HG02938 (cell line): ENCODE results near the gene SLC34A3.
"Not testable (repeated sequence)": the region's sequence is repeated elsewhere in the genome, so short reads cannot be mapped to it uniquely, and the experiment has no call there.

Experiments
- ATAC-seq: cut with Tn5 transposase; IDR thresholded peaks from one replicate; pipeline ENCODE4 v1.9.1; 2021; ENCODE audit warnings: mild to moderate bottlenecking, moderate library complexity; ENCODE audit not compliant: unreplicated experiment

SLC34A3 gene

GRCh38 chr9:137254624-137255447 lies 24.1 kb downstream of the SLC34A3 start, which contains the start of gene NELFB:
TSS of gene NELFB (plus strand) at chr9:137255327.
- ATAC-seq = peak; percentile 69

- ATAC-seq = peak; percentile 35
Measured at GRCh38 chr9:137255448-137256114, 24.9 kb downstream of the SLC34A3 start.

DNA sequence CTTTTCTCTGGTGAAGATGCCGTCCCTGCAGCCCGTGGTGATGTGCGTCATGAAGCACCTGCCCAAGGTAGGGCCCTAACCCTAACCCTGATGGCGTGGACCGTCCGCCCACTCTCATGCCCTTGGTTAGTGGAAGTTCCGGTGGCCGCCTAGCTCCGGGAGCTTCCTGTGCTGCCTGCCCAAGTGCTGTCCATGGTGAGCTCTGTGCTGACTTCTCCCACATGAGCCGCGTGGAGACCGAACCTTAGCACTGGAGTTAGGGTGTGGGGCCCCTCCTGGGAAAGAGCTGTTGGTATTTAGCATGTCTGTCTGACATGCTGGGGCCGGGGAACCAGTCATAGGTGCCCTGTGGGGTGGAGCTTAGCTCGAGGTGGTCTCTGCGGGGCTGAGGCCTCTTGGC lies 25.7 kb downstream of the SLC34A3 start:
- no peak for ATAC-seq

- no peak for ATAC-seq
Measured at GRCh38 chr9:137256856-137257255, 26.2 kb downstream of the SLC34A3 start.

GRCh38 chr9:137262173-137262908 lies 31.6 kb downstream of the SLC34A3 start:
- ATAC-seq = not testable (repeated sequence)

GRCh38 chr9:137262909-137263285 lies 32.2 kb downstream of the SLC34A3 start:
- ATAC-seq = no peak

- ATAC-seq = no peak
Measured at GRCh38 chr9:137263506-137263905, 32.8 kb downstream of the SLC34A3 start.

DNA sequence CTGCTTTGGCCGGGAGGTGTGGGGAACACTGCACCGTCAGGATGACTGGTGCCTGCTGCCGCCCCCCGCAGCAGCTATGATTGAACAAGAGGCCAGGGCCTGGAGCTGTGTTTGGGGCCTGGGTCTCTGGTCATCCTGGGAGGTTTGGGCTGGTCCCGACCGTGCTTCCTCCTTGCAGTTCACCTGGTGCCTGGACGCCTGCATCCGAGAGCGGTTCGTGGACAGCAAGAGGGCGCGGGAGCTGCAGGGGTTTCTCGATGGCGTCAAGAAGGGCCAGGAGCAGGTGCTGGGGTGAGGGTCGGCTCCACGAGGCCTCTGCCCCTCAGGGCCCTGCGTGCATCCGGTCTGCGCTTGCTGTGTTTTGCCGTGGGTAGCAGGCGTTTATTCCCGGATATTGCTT lies 33.4 kb downstream of the SLC34A3 start:
- ATAC-seq = no peak

- ATAC-seq = no peak
Measured at GRCh38 chr9:137265496-137266161, 34.9 kb downstream of the SLC34A3 start.

DNA sequence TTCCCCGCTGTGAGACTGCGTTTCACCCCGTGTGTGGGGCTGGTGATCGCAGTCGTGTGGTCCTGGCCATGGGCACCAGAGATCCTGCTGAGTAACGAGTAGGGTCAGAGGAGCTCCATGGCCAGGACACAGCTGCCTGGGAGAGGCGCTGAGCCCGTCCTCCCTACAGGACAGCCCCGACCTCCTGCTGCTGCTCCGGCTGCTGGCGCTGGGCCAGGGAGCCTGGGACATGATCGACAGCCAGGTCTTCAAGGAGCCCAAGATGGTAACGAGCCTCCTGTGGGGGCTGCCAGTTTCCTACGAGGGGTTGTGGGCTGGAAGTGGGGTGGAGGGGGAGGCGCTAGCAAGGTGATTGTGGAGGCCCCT lies 35.4 kb downstream of the SLC34A3 start:
- ATAC-seq = no peak

DNA sequence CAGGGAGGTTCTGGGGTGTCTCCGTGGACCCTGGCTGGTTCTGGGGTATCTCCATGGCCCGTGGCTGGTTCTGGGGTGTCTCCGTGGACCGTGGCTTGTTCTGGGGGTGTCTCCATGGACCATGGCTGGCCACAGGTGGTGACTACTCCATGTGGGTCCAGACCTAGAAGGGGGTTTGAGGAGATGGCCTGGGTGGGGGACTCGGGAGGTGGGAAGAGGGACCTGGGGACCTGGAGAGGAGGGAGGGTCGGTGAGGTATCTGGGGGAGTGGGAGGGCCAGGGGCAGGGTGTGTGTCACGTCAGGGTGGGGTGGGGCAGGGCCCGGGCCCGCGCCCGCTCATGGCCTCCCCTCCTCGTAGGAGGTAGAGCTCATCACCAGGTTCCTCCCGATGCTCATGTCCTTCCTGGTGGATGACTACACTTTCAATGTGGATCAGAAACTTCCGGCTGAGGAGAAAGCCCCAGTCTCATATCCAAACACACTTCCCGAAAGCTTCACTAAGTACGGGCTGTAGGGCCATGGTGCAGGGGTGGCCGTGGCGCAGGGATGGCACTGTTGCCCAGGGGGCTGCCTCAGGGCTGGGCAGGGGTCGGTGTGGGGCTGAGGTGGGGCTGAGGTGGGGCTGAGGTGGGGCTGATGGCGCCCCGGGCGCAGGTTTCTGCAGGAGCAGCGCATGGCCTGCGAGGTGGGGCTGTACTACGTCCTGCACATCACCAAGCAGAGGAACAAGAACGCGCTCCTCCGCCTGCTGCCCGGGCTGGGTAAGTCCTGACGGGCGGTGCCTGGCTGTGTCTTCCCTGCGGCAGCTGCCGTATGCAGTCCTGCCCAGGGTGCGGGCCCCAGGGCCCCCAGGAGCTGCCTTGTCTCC lies 36.1 kb downstream of the SLC34A3 start:
- ATAC-seq = no peak

DNA sequence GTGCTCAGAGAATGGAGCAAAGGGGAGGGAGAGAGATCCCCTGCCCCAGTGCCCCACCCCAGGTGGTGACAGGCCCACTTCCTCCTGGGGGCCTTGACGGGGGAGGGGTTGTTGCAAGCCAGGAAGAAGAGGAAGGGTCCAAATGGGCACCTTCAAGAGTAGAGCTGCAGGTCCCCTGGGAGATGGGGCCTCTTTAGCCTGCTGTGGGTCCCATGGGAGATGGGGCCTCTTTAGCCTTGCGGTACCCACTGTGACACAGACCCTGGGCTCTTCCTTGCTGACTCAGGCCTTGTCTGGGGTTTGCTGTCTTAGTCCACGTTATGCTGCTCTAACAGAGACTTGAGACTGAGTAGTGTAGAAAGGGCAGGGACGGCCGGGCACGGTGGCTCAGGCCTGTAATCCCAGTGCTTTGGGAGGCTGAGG lies 37.2 kb downstream of the SLC34A3 start:
- ATAC-seq = no peak

DNA sequence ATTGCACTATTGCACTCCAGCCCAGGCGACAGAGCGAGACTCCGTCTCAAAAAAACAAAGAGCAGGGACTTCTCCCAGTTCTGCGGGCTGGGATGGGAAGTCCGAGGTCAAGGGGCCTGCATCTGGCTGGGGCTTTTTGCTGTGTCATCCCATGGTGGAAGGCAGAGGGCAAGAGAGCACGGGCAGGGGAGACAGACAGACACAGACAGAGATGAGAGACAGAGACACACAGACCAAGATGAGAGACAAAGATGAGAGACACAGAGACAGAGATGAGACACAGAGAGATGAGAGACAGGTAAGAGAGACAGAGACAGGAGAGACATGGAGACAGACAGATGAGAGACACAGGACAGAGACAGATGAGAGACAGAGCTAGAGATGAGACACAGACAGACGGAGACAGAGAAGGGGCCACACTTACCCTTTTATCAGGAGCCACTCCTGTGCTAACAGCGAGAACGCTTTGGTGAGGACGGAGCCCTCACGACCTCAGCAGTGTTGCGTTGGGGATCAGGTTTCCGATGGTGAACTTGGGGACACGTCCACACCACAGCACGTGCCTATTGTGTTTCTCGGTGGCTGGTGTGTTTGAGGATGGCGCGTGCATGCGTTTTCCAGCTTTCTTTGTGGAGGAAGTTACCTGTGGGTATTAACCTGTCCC lies 38.0 kb downstream of the SLC34A3 start:
- no peak for ATAC-seq

- no peak for ATAC-seq
Measured at GRCh38 chr9:137269231-137269772, 38.6 kb downstream of the SLC34A3 start.

GRCh38 chr9:137270929-137271695 lies 40.4 kb downstream of the SLC34A3 start:
- no peak for ATAC-seq

GRCh38 chr9:137271696-137272076 lies 41.0 kb downstream of the SLC34A3 start:
- no peak for ATAC-seq

- no peak for ATAC-seq
Measured at GRCh38 chr9:137272241-137273094, 41.8 kb downstream of the SLC34A3 start.

- no peak for ATAC-seq
Measured at GRCh38 chr9:137273095-137273490, 42.4 kb downstream of the SLC34A3 start.
